Measurements from ENCODE around the gene PRR3. TPM values are rescaled to one million over a fixed set of nuclear protein-coding genes. Genes with fewer than 3 reads are reported as not detected.

The PRR3 gene
- polyA plus RNA-seq, 4 donors = 29.4 to 31.1 (median 29.9) TPM

- no peak for DNase-seq (ENCODE audit: low read depth in 4 of 4, low spot score in 3 of 4)
These were observed 23.4 kb upstream of the PRR3 start for GRCh38 chr6:30533460-30534294.

- DNase-seq (ENCODE audit: low read depth in 4 of 4, low spot score in 3 of 4) = no peak
These were observed 19.2 kb upstream of the PRR3 start for GRCh38 chr6:30537931-30538330.

DNA sequence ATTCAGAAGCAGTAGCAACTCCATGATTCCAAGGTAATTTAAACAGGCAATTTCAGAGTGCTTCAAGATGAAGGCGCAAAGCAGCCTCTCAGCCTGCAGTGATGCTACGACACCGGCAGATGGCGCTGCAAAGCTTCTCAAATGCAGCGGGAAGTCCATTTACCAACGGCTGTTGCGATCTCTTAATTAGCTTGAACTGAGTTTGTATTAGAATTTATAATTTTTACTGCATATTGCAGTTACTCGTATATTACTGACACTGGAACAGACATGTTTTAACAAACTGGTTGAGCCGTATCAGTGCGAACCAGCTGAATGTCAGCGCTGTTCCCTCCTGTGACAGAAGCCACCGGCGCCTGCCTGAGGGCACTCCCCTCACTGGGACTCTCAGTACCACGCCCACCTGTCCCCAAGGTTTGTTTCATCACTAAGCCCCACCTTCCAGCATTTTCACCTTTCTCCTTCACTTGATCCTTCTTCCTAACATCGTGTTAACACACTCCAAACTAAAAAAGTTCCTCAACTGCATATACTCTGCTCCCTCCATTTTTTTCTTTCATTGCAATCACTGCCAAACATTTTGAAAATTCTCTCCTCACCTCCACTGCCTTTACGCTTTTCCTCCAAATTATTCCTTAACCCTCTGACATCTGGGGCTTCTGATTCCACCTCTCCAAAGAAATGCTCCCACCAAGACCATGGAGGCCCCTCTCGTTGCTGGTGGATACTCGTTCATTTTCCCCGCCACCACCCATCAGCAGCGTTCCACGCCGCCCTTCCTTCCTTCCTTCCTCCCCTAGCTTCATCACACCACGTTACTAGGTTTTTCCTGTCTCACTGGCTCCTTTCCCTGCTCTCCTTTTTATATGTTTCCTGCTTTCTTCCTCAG is 15.3 kb upstream of the PRR3 start:
- peak; percentile 68 to 78 (median 74) for DNase-seq (ENCODE audit: low read depth in 4 of 4, low spot score in 3 of 4)

DNA sequence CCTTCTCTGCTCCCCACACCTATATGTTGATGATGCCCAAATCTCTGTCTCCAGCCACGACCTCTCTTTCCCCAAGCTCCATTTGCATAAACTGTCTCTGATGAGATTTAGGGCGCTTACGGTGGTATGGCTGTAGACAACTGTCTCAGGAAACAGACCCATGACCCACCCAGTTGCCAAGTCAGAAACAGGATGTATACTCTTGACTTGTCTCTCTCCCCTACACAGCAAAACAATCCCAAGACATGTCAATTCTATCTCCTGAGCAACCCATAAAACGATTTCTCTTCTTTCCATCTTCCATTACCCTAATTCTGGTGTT is 14.7 kb upstream of the PRR3 start:
- no peak for DNase-seq (ENCODE audit: low read depth in 4 of 4, low spot score in 3 of 4)

GRCh38 chr6:30542915-30543314 is 14.2 kb upstream of the PRR3 start:
- DNase-seq (ENCODE audit: low read depth in 4 of 4, low spot score in 3 of 4) = no peak

DNA sequence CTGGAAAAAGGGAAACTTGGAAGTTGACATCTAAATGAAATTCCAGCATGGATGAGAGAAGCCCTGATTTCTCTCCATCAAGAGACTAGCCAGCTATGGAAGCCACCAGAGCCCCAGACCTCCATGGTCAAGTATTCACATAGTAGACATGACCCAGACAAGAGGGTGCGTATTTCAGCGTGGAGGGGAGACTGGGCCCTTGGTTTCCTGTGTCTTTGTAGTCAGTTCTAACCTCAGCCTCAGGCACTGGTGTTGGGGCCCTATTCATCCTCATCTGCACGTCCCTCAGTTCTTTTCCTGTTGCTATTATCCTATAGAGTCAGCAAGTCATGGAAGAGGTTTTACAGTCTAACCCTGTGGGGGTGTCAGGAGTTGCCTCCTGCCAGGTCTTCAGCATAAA is 13.3 kb upstream of the PRR3 start:
- no peak for DNase-seq (ENCODE audit: low read depth in 4 of 4, low spot score in 3 of 4)

- DNase-seq (ENCODE audit: low read depth in 4 of 4, low spot score in 3 of 4) = peak in 1 of 4 donors; percentile 22
These were observed 12.3 kb upstream of the PRR3 start for GRCh38 chr6:30544666-30545272.

GRCh38 chr6:30547454-30547853 is 9.6 kb upstream of the PRR3 start:
- DNase-seq (ENCODE audit: low read depth in 4 of 4, low spot score in 3 of 4) = no peak

- DNase-seq (ENCODE audit: low read depth in 4 of 4, low spot score in 3 of 4) = no peak
These were observed 8.7 kb upstream of the PRR3 start for GRCh38 chr6:30548375-30548774.

DNA sequence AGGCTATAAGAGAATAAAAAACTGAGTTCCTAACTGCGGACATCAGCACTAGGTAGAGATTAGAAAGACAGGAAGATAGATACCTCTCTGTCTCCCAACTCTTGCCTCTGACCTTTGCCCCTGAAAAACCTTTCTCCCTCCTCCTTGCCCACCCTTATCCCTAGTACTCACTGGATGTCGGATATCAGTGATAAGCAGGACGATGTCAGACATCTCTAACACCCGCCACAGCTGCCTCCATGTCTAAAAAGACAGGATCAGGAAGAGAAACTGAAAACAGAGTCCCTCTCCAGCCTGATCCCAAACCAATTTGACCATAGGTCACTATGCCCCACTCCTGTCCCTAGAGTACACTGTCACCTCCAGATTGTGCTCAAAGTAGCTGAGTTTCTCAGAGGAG is 2.7 kb upstream of the PRR3 start:
- DNase-seq (ENCODE audit: low read depth in 4 of 4, low spot score in 3 of 4) = no peak

- DNase-seq (ENCODE audit: low read depth in 4 of 4, low spot score in 3 of 4) = peak in 1 of 4 donors; percentile 50
These were observed 1.9 kb upstream of the PRR3 start for GRCh38 chr6:30554962-30555815.

DNA sequence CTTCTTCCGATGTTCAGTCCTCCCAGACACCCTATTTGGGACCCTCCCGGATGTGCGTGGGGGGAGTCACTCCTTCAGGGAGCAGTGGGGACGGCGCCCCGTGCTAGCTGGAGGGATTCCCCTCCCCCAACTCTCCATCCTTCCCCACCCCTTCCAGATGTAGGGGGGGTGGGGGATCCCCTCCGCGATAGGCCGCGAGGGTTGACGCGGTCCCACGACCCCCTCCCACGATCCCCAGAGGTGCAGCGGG is 1.4 kb upstream of the PRR3 start:
- peak in 1 of 4 donors; percentile 71 for DNase-seq (ENCODE audit: low read depth in 4 of 4, low spot score in 3 of 4)

GRCh38 chr6:30556066-30556905 is 809 bp upstream of the PRR3 start, which contains the start of gene GNL1:
TSS of gene GNL1 (minus strand) at chr6:30556489. CDS start at chr6:30556203, 286 bp downstream.
- DNase-seq (ENCODE audit: low read depth in 4 of 4, low spot score in 3 of 4) = peak; percentile 84 to 87 (median 84)

DNA sequence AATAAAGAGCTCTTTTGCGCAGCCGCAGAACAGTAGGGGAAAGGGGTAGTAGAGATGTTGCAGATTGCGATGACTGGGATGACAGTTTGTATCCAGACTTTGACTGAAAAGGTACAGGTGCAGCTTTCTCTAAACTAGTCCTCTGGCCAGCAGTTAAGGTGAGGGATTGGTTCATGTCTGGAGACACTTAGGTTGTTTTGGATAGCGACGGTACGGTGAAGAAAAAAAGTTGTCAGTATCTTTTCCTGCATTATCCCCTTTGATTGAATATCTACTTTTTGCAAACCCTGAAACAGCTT is 537 bp downstream of the PRR3 start:
- DNase-seq (ENCODE audit: low read depth in 4 of 4, low spot score in 3 of 4) = no peak

GRCh38 chr6:30560930-30561329 is 3.8 kb downstream of the PRR3 start:
- no peak for DNase-seq (ENCODE audit: low read depth in 4 of 4, low spot score in 3 of 4)

DNA sequence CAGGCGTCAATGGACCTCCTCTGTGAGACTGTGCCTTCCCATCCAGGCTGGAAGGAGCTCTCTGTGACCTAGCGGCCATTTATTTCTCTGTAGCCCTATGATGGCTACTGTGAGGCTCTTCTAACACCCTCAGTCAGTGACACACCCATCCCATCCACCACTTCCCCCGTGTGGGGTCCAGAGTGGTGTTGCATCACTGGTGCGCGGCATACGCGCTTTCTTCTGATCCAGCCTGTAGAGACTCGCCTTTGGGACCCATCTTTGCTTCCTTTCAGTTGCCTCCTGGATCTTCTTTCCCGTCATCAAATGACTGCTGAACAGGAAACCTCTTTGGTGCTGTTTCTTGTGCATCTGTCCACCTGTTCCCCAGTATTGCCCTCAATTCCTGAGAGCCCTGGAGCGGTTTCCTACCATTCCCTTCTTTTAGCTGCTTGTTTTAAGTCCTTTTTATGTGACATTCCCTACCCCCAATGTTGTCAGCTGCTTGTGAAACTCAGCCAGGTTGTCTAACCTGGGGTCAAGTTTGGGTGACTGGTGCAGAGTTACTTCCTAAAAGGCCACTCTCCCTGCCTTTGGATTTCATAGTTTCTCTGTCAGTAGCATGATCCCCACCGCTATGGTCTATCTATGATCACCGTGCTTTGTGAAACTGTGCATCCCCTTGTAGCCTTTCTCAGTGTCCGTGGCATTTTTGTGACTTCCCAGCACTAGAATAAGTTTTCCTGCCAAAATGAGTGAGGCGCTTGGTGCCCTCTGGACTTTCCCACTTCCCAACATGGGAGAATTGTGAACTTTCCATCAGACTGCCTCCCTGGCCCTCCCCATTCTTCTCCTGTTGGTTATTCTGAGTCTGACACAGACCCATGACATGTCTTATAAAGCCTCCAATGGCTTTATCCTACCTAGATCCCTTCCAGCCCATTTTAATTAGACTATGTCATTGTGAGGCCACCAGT is 5.7 kb downstream of the PRR3 start:
- no peak for DNase-seq (ENCODE audit: low read depth in 4 of 4, low spot score in 3 of 4)

- no peak for DNase-seq (ENCODE audit: low read depth in 4 of 4, low spot score in 3 of 4)
These were observed 7.0 kb downstream of the PRR3 start for GRCh38 chr6:30564114-30564513.

- no peak for DNase-seq (ENCODE audit: low read depth in 4 of 4, low spot score in 3 of 4)
These were observed 8.7 kb downstream of the PRR3 start for GRCh38 chr6:30565772-30566171.

GRCh38 chr6:30568245-30568644 is 11.2 kb downstream of the PRR3 start:
- no peak for DNase-seq (ENCODE audit: low read depth in 4 of 4, low spot score in 3 of 4)

Data from right renal pelvis (tissue), 4 donors.